Activated CD8-positive, alpha-beta memory T cell treated with anti-CD3 and anti-CD28 coated beads, Interleukin-2, amount 10 ng/mL, durations not matched to agents 7 days and 5 days (primary cell): ENCODE measurements around the gene CPNE4. TPM values are rescaled to one million over a fixed set of nuclear protein-coding genes. Genes with fewer than 3 reads are reported as not detected.
"Not testable (repeated sequence)": the region's sequence is repeated elsewhere in the genome, so short reads cannot be mapped to it uniquely, and the experiment has no call there.

Source experiments
- ATAC-seq: fragments of 150-1000 bp; cut with Tn5 transposase; one replicate; pipeline ENCODE4 v1.10.0; 2021; ENCODE audit warnings: moderate library complexity
- CTCF ChIA-PET: fragments of 350-600 bp; sonication (Branson Sonifier 250); formaldehyde crosslinking; loops from one replicate; lab custom pipeline; 2021; ENCODE audit warnings: antibody characterized with exemption; lab: Charles Lee
- DNase-seq: peaks from one replicate; pipeline ENCODE4 v3.0.0-alpha.2; 2020
- H3K27ac Mint-ChIP-seq: one replicate; pipeline ENCODE4 v1.8.0; 2021; ENCODE audit warnings: mild to moderate bottlenecking, mixed read lengths
- H3K27me3 Mint-ChIP-seq: one replicate; pipeline ENCODE4 v1.8.0; 2021; ENCODE audit warnings: mixed read lengths
- H3K36me3 Mint-ChIP-seq: one replicate; pipeline ENCODE4 v1.8.0; 2021; ENCODE audit warnings: mild to moderate bottlenecking, mixed read lengths
- H3K4me1 Mint-ChIP-seq: one replicate; pipeline ENCODE4 v1.8.0; 2021; ENCODE audit warnings: mixed read lengths
- H3K4me3 Mint-ChIP-seq: one replicate; pipeline ENCODE4 v1.8.0; 2021; ENCODE audit warnings: mild to moderate bottlenecking, moderate library complexity, mixed read lengths
- H3K9me3 Mint-ChIP-seq: one replicate; pipeline ENCODE4 v1.8.0; 2022; ENCODE audit warnings: low read depth, mixed read lengths
- total RNA-seq, 2 experiments: library from RNA; stranded (reverse); gene quantifications; one replicate each; pipeline ENCODE4 v1.2.3, GENCODE V29; 2021

CPNE4 gene
- total RNA-seq, 2 experiments from 2014 or later: not detected

- Mint-ChIP-seq H3K36me3 (no peaks in the 10 kb centered on the region), H3K27ac (no peak overlapping the region), H3K4me3 (no peak overlapping the region), H3K4me1 (no peaks in the 10 kb centered on the region), H3K27me3 (no peaks in the 10 kb centered on the region), H3K9me3 (no peaks in the 10 kb centered on the region)
- ATAC-seq (no peak), DNase-seq (no peak)
- CTCF ChIA-PET: no interaction called here
These were observed 122.6 kb downstream of the CPNE4 start for GRCh38 chr3:131912255-131912654.

- Mint-ChIP-seq H3K36me3 (no peaks in the 10 kb centered on the region), H3K9me3 (no peaks in the 10 kb centered on the region), H3K27me3 (no peaks in the 10 kb centered on the region), H3K4me3 (no peak overlapping the region), H3K27ac (no peak overlapping the region), H3K4me1 (no peaks in the 10 kb centered on the region)
- DNase-seq (no peak), ATAC-seq (no peak)
- CTCF ChIA-PET: no interaction called here
These were observed 127.0 kb downstream of the CPNE4 start for GRCh38 chr3:131907796-131908195.

- H3K27ac Mint-ChIP-seq: no peak overlapping the region
- no peaks in the 10 kb centered on the region for H3K36me3 Mint-ChIP-seq
- no peaks in the 10 kb centered on the region for H3K4me1 Mint-ChIP-seq
- ATAC-seq: no peak
- H3K9me3 Mint-ChIP-seq: no peaks in the 10 kb centered on the region
- H3K4me3 Mint-ChIP-seq: no peak overlapping the region
- no peaks in the 10 kb centered on the region for H3K27me3 Mint-ChIP-seq
- no peak for DNase-seq
- CTCF ChIA-PET: no interaction called here
These were observed 130.8 kb downstream of the CPNE4 start for GRCh38 chr3:131903988-131904415.

GRCh38 chr3:131901686-131902085 lies 133.1 kb downstream of the CPNE4 start:
- no peak for ATAC-seq
- CTCF ChIA-PET: no interaction called here

GRCh38 chr3:131900891-131901290 lies 133.9 kb downstream of the CPNE4 start:
- Mint-ChIP-seq H3K27ac (no peak overlapping the region), H3K4me1 (no peaks in the 10 kb centered on the region), H3K36me3 (no peaks in the 10 kb centered on the region), H3K27me3 (no peaks in the 10 kb centered on the region), H3K4me3 (no peak overlapping the region), H3K9me3 (no peaks in the 10 kb centered on the region)
- DNase-seq (no peak), ATAC-seq (no peak)
- CTCF ChIA-PET: no interaction called here

More at GRCh38 chr3:131901686-131902085, 133.1 kb downstream of the CPNE4 start:
- H3K27ac Mint-ChIP-seq: no peak overlapping the region
- no peak overlapping the region for H3K4me3 Mint-ChIP-seq
- H3K9me3 Mint-ChIP-seq: no peaks in the 10 kb centered on the region
- H3K36me3 Mint-ChIP-seq: no peaks in the 10 kb centered on the region
- no peaks in the 10 kb centered on the region for H3K4me1 Mint-ChIP-seq
- no peaks in the 10 kb centered on the region for H3K27me3 Mint-ChIP-seq
- DNase-seq: no peak

GRCh38 chr3:131899021-131899420 lies 135.8 kb downstream of the CPNE4 start:
- no peak for ATAC-seq
- Mint-ChIP-seq H3K4me1 (no peaks in the 10 kb centered on the region), H3K27ac (no peak overlapping the region), H3K36me3 (no peaks in the 10 kb centered on the region), H3K9me3 (no peaks in the 10 kb centered on the region), H3K27me3 (no peaks in the 10 kb centered on the region), H3K4me3 (no peak overlapping the region)
- no peak for DNase-seq
- CTCF ChIA-PET: no interaction called here

- no peak overlapping the region for H3K27ac Mint-ChIP-seq
- no peaks in the 10 kb centered on the region for H3K9me3 Mint-ChIP-seq
- H3K27me3 Mint-ChIP-seq: no peaks in the 10 kb centered on the region
- H3K4me1 Mint-ChIP-seq: no peaks in the 10 kb centered on the region
- CTCF ChIA-PET: no interaction called here
- no peak for ATAC-seq
- no peak for DNase-seq
- H3K36me3 Mint-ChIP-seq: no peaks in the 10 kb centered on the region
- H3K4me3 Mint-ChIP-seq: no peak overlapping the region
These were observed 136.5 kb downstream of the CPNE4 start for GRCh38 chr3:131898346-131898745.

- CTCF ChIA-PET: no interaction called here
- no peaks in the 10 kb centered on the region for H3K9me3 Mint-ChIP-seq
- no peaks in the 10 kb centered on the region for H3K36me3 Mint-ChIP-seq
- no peak overlapping the region for H3K27ac Mint-ChIP-seq
- H3K4me3 Mint-ChIP-seq: no peak overlapping the region
- no peak for DNase-seq
- H3K4me1 Mint-ChIP-seq: no peaks in the 10 kb centered on the region
- ATAC-seq: no peak
- no peaks in the 10 kb centered on the region for H3K27me3 Mint-ChIP-seq
These were observed 138.5 kb downstream of the CPNE4 start for GRCh38 chr3:131896285-131896684.

- no peaks in the 10 kb centered on the region for H3K4me1 Mint-ChIP-seq
- no peaks in the 10 kb centered on the region for H3K9me3 Mint-ChIP-seq
These were observed 139.0 kb downstream of the CPNE4 start for GRCh38 chr3:131895766-131896165.

GRCh38 chr3:131892331-131892730 lies 142.5 kb downstream of the CPNE4 start:
- Mint-ChIP-seq H3K27ac (no peak overlapping the region), H3K9me3 (no peaks in the 10 kb centered on the region), H3K36me3 (no peaks in the 10 kb centered on the region), H3K4me3 (no peak overlapping the region), H3K27me3 (no peaks in the 10 kb centered on the region), H3K4me1 (no peaks in the 10 kb centered on the region)
- no peak for ATAC-seq
- CTCF ChIA-PET: no interaction called here
- DNase-seq: no peak

More at GRCh38 chr3:131895766-131896165, 139.0 kb downstream of the CPNE4 start:
- Mint-ChIP-seq H3K4me3 (no peak overlapping the region), H3K27ac (no peak overlapping the region), H3K36me3 (no peaks in the 10 kb centered on the region), H3K27me3 (no peaks in the 10 kb centered on the region)
- DNase-seq: no peak
- no peak for ATAC-seq
- CTCF ChIA-PET: no interaction called here

GRCh38 chr3:131885871-131886270 lies 148.9 kb downstream of the CPNE4 start:
- CTCF ChIA-PET, H3K27ac Mint-ChIP-seq, H3K4me1 Mint-ChIP-seq, H3K27me3 Mint-ChIP-seq, H3K36me3 Mint-ChIP-seq, H3K4me3 Mint-ChIP-seq, DNase-seq, ATAC-seq, H3K9me3 Mint-ChIP-seq: not testable (repeated sequence)

GRCh38 chr3:131883711-131884407 lies 151.0 kb downstream of the CPNE4 start:
- Mint-ChIP-seq H3K4me3 (no peak overlapping the region), H3K4me1 (no peaks in the 10 kb centered on the region), H3K9me3 (no peaks in the 10 kb centered on the region), H3K27ac (no peak overlapping the region), H3K27me3 (no peaks in the 10 kb centered on the region), H3K36me3 (no peaks in the 10 kb centered on the region)
- CTCF ChIA-PET: no interaction called here
- ATAC-seq: no peak
- no peak for DNase-seq

GRCh38 chr3:131883086-131883485 lies 151.7 kb downstream of the CPNE4 start:
- CTCF ChIA-PET: no interaction called here
- Mint-ChIP-seq H3K9me3 (no peaks in the 10 kb centered on the region), H3K4me3 (no peak overlapping the region), H3K27ac (no peak overlapping the region), H3K27me3 (no peaks in the 10 kb centered on the region), H3K36me3 (no peaks in the 10 kb centered on the region), H3K4me1 (no peaks in the 10 kb centered on the region)
- DNase-seq (no peak), ATAC-seq (no peak)

- DNase-seq (no peak), ATAC-seq (no peak)
- H3K4me3 Mint-ChIP-seq: no peak overlapping the region
- CTCF ChIA-PET: no interaction called here
- no peaks in the 10 kb centered on the region for H3K27me3 Mint-ChIP-seq
- no peaks in the 10 kb centered on the region for H3K36me3 Mint-ChIP-seq
- no peaks in the 10 kb centered on the region for H3K4me1 Mint-ChIP-seq
- H3K27ac Mint-ChIP-seq: no peak overlapping the region
- H3K9me3 Mint-ChIP-seq: no peaks in the 10 kb centered on the region
These were observed 153.0 kb downstream of the CPNE4 start for GRCh38 chr3:131881777-131882176.
